Stromal cell of bone marrow (primary cell): ENCODE data around the gene DLL4.
A peak's percentile ranks its signal among the peaks of the same experiment; 100 is the strongest.

Experiments used
- DNase-seq: peaks from one replicate; pipeline ENCODE4 v3.0.0-alpha.2; 2012; ENCODE audit warnings: low read depth

DLL4 gene

DNA sequence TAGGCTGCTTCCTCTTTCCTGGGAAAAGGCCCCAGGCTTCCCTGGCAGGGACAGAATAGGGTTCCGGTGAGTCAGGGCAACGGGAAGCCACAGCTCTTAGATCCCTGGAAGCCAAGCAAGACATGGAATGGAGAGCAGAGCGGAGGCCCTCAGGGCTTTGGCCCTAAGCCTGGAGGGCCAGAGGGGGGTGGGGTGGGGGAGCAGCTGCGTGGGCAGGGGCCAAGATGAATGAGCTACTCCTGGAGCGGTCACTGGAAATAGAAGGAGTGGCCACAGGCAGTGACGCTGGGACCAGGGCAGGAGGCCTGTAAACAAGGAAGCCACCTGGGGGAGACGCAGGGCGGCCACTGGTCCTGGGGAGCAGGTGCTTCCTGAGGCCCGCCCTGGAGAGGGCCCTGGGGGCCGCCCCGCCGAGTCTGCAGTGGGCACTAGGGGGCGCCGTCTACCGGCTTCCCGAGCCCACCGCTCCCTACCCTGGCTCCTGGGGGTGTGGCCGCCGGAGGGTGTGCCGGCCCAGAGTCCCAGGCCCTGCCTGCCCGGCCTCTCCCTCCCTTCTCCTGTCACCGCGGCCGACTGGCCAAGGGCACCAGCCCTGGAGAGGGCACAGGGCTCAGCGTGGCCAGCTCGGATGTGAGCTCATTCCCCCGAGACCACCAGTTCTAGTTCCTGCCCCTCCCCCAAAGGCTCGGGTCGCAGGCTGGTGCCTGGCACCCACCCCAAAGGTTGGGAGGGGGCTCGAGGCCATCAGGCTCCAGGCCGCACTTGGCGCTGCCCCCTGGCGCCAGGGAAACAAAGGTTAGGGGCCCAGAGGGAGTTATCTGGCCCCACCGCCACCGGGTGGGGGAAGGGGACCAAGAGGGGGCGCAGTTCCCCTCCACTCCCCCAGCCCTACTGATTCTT lies 22.8 kb upstream of the DLL4 start:
- DNase-seq: peak; percentile 92

DNA sequence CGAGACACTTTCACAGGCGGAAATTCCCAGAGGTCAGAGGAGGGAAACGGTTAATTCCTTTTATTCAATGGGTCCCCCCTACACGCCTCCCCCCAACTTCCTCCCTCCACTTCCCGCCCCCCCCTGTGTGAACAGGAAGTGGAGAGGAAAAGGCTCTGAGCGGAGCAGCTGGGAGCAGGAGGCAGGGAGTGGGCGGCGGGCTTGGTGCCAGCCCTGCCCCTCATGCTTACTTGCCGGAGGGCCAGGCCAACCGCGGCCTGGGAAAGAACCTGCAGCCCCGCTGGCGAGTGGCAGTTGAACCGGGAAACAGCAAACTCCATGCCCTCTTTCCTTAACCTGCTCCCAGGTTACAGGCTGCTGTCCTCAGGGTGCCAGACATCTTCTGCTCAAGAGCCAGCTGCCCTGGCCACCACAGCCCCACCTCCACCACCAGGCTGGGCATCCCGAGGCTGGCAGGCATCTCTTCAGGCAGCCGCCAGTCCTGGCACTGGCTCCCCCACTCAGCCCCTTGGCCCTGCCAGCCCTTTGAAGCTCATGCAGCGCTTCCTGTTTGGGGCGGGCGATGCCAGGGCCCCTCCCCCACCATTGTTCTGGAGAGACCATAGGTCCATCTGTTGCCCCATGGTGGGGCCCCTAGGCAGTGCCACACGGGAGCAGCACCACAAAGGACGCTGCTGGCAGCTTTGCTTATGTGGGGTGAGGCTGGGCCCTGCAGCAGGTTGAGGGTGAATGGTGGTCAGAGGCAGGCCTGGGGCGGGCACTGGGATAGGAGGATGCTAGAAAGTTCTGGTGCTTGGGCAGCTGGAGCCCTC lies 21.9 kb upstream of the DLL4 start:
- DNase-seq: no peak

- DNase-seq: no peak
Observed at GRCh38 chr15:40908095-40908494, 21.0 kb upstream of the DLL4 start.

DNA sequence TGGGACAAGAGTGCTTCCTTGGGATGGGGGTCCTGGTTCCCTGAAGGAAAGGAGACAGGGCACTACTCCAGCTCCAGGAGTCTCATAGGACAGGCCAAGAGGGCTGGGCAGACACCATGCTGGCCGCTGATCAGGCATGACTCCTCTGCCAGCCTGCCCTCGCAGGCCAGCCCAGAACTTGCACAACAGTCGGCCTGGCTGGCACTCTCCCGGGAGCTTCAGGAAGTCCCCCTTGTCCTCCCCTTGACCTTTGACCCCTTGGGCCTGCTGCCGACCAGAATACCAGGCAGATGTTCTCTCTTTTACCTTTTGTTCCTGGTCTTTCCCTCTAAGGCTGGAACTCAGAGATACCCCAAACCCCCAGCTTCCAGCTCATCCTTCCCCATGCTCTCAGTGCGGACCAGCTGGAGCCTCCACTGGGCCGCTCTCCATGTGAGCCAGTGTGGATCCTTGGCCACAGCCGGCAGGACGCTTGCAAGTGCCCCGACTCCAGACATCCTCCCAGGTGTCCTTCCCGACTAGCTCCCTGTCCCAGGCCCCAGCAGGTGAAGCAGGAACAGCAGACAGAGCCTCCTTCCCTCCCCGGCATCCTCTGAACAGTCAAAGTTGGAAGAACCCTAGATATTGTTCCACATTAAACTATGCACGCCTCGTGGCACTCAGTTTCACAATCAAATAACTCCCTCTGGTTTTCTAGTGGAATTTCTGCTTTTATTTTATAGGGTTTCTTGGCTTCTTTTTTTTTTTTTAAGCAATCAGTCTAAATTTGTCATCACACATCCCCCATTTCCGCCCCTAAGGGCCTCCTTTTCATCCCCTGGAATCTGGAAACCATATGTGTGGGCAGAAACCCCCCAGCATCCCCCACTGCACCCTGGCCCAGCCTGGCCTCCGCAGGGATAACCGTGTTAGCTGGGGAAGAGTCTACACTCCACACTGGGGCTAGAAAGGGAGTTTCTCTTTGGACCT lies 19.2 kb upstream of the DLL4 start:
- no peak for DNase-seq

DNA sequence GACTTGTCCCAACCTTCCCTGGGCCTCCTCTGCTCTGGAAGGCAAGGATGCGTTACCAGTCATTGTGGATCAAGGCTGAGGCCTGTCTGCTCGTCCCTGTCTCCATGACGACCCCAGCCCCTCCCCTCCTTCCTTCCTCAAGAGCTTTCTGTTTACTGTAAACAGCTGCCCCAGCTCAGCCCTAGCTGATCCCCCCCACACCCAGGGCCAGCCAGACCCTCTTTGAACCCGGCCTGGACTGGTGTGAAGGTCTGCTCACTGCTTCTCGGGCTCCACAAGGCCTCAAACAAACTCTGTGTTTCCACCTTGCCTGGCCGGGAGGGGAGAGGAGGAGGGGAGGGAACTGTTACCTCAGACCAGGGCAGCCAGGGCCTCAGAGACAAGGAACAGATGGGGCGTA lies 18.0 kb upstream of the DLL4 start:
- DNase-seq: no peak

DNA sequence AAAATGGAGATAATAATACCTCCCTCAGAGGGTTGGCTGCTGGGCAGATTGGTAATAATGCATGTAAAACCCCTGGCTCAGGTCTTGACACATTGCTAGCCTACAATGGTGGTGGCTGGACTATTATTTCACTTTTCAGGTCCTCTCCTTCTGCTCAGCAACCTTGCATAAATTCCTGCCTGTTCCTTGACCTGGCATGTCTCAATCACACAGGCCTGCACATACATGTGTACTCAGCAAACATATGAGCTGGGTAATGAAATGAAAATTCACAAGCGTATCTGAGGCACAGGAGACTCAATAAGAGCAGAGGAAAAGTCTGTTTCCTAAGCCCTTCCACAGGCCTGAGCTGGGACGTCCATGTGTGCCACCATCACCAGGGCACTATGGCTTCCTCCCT lies 17.4 kb upstream of the DLL4 start:
- no peak for DNase-seq

DNA sequence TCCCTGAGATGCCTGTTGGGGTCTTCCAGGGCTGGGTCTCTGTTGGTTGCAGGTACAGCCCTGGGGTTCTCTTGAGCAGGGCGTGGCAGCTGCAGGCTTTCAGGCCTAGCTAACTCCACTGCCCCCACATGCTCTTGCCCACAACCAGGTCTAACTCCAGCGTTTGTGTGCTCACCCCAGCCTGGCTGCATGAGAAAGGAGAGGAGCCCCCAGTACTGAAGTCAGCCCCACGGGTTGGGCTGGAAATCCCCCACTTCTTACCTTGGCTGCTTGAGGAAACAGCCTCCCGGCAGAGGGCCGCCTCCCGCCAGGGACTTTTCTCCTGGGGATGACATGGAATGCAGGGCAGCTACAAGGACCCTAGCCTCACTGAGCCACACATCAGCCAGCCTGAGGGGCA lies 16.7 kb upstream of the DLL4 start:
- no peak for DNase-seq

DNA sequence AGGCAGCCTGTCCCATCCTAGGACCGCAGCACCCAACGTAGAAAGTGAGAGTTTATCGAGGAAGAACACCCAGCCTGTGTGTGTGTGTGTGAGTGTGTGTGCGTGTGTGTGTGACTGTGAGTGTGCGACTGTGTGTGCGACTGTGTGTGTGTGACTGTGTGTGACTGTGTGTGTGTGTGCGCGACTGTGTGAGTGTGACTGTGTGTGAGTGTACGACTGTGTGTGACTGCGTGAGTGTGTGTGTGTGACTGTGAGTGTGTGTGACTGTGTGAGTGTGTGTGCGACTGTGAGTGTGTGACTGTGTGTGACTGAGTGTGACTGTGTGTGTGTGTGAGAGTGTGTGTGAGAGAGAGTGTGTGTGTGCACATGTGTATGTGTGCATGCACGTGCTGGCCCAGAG lies 15.1 kb upstream of the DLL4 start:
- DNase-seq: no peak

DNA sequence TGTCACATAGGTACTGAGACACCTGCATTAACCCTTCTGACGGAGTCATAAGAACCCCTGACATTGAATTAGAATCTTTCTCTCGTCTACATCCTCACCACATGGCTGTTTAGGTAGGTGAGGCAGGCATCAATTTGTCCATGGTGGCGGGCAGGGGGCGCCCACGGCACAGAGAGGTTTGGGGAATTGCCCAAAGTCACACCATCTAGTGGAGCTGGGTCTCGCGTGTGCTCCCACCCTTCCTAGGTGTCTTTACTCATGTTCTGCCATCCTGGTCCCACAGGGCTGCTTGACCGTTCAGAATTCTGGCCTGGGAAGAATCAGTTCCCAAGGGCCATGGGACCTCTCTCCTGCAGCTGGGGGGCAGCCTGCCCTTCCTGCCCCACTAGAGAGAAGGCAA lies 14.7 kb upstream of the DLL4 start:
- DNase-seq: no peak

GRCh38 chr15:40915116-40915661 lies 14.0 kb upstream of the DLL4 start:
- DNase-seq: no peak

DNA sequence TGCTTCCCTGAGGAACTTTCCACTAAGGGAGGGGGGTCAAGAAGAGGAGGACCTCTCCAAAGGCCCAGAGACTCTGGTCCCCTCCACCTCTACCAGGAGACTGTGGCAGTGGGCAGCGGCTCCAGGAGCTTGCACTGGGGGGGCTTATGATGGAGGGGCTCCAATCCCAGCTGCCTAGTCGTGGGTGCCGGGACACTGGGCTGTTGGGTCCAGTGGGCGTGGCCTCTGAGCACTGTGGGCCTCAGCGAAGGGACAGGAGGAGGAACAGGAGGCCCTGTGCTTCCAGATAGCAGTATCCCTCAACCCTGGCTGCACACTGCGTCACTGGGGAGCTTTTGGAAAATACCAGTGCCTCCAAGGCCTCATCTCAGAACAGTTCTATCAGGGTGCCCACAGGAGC lies 13.5 kb upstream of the DLL4 start:
- no peak for DNase-seq

- no peak for DNase-seq
Observed at GRCh38 chr15:40917585-40917984, 11.6 kb upstream of the DLL4 start.

DNA sequence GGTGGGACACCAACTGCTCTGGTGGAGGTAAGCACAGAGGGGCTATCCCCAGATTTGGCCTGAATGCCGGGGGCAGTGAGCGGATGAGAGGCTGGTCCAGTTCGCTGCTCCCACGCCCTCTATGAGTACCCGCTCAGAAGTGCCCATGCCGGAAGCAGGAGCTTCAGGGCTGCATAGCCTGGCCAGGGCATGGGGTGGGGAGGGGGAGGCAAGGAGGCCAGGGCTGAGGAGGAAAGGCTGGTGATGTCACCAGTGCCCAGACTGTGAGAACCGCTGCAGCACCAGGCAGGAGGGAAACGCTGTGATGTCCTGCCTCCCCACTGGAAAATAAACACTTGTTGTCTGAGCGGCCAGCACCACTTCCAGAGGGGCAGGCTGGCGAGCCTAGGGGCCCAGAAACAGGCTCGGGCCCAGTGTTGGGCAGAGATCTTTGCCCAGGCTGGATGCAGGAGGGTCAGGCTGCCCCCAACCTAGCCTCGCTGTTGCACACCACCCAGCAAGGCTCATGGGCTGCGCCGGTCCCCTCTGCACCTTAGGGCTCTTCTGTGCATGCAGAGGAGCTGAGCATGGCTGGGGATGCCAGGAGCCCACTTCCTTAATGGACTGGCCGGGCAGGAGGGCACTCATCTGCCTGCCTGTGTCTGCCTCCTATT lies 10.9 kb upstream of the DLL4 start:
- no peak for DNase-seq

GRCh38 chr15:40918799-40919392 lies 10.2 kb upstream of the DLL4 start:
- no peak for DNase-seq

DNA sequence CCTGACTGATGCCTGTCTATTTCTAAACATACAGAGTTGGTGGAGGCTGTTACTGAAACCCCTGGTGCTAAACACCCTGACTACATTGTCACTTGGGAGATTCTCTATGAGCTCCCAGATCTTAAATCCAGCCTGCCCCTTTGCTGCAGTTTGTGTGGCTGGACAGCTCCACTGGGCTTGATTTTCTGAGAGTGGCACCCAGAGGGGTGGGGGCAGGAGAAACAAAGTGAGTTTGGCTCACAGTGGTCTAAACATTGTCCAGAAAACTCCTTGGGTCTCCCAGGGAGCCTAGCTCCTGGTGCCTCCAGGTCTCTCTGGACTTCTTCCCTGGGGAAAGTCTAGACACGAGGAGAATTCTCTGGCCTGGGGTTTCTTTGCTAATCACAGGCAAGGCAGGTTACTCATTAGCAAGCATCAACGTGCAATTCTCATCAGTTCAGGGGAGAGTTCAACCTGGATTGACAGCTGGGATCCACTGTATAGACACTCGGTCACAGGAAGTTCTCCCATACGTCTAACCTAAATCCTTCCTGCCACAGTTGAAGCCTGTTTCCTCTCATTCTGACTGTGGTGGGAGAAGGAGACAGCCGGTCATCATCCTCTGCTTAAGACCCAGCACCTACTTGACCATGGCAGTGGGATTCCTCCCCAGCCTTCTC lies 7.1 kb upstream of the DLL4 start:
- no peak for DNase-seq

DNA sequence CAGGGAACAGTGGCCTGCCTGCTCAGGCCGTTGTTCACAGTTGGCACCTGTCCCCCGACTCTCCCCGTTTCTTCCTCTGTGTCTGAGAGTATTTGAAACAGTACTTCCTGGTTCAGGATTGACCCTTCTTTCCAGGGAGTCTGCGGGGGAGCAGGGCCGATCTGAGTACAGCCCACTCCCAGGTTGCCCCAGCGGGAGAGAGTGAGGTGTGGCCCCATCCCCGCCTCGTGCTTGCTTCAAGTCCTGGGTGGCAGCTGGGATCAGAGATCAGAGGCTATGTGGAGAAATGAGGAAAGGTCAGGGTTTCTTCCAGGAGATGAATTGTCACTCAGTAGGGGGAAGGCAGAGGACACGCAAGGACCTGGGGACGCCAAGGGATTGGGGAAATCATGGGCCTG lies 6.5 kb upstream of the DLL4 start:
- no peak for DNase-seq

- no peak for DNase-seq
Observed at GRCh38 chr15:40923551-40923950, 5.6 kb upstream of the DLL4 start.

- no peak for DNase-seq
Observed at GRCh38 chr15:40925495-40925862, 3.7 kb upstream of the DLL4 start.

- DNase-seq: no peak
Observed at GRCh38 chr15:40925863-40926658, 3.1 kb upstream of the DLL4 start.
